ENCODE results near the gene PLEKHA7. TPM values are rescaled to one million over a fixed set of nuclear protein-coding genes. Genes with fewer than 3 reads are reported as not detected.
A peak's percentile ranks its signal among the peaks of the same experiment; 100 is the strongest.

The PLEKHA7 gene
- total RNA-seq, 1 donor from 2014 or later = 4.3 TPM

- peak; percentile 82 for DNase-seq
Observed at GRCh38 chr11:16804104-16804947, 209.9 kb downstream of the PLEKHA7 start.

- no peak for DNase-seq
Observed at GRCh38 chr11:16801288-16801980, 212.8 kb downstream of the PLEKHA7 start.

GRCh38 chr11:16800382-16800781, 213.8 kb downstream of the PLEKHA7 start:
- DNase-seq = no peak

- no peak for DNase-seq
Observed at GRCh38 chr11:16799890-16800289, 214.3 kb downstream of the PLEKHA7 start.

- DNase-seq = no peak
Observed at GRCh38 chr11:16799221-16799620, 215.0 kb downstream of the PLEKHA7 start.

- DNase-seq = no peak
Observed at GRCh38 chr11:16797776-16798175, 216.4 kb downstream of the PLEKHA7 start.

- DNase-seq = no peak
Observed at GRCh38 chr11:16796311-16796710, 217.9 kb downstream of the PLEKHA7 start.

- no peak for DNase-seq
Observed at GRCh38 chr11:16795146-16795545, 219.1 kb downstream of the PLEKHA7 start.

GRCh38 chr11:16794047-16794818, 220.0 kb downstream of the PLEKHA7 start:
- no peak for DNase-seq

- no peak for DNase-seq
Observed at GRCh38 chr11:16793511-16793910, 220.7 kb downstream of the PLEKHA7 start.

GRCh38 chr11:16793009-16793408, 221.2 kb downstream of the PLEKHA7 start:
- DNase-seq = no peak

- peak; percentile 59 for DNase-seq
Observed at GRCh38 chr11:16792426-16792825, 221.8 kb downstream of the PLEKHA7 start.

GRCh38 chr11:16791191-16791961, 222.8 kb downstream of the PLEKHA7 start:
- DNase-seq = peak; percentile 95

- DNase-seq = no peak
Observed at GRCh38 chr11:16790486-16791190, 223.6 kb downstream of the PLEKHA7 start.

- DNase-seq = no peak
Observed at GRCh38 chr11:16789560-16790485, 224.4 kb downstream of the PLEKHA7 start.

GRCh38 chr11:16789063-16789420, 225.2 kb downstream of the PLEKHA7 start:
- no peak for DNase-seq

- peak; percentile 89 for DNase-seq
Observed at GRCh38 chr11:16788141-16789062, 225.8 kb downstream of the PLEKHA7 start.

GRCh38 chr11:16787035-16787742, 227.0 kb downstream of the PLEKHA7 start:
- peak; percentile 72 for DNase-seq

GRCh38 chr11:16786131-16786530, 228.1 kb downstream of the PLEKHA7 start:
- no peak for DNase-seq

All from dermis blood vessel endothelial cell (primary cell).